HG03521 (cell line): ENCODE measurements around the gene NOVA1.

ENCODE experiments used
- ATAC-seq: cut with Tn5 transposase; IDR thresholded peaks from one replicate; pipeline ENCODE4 v1.9.1; 2021; ENCODE audit warnings: mild to moderate bottlenecking, moderate library complexity; ENCODE audit not compliant: unreplicated experiment

NOVA1 gene

DNA sequence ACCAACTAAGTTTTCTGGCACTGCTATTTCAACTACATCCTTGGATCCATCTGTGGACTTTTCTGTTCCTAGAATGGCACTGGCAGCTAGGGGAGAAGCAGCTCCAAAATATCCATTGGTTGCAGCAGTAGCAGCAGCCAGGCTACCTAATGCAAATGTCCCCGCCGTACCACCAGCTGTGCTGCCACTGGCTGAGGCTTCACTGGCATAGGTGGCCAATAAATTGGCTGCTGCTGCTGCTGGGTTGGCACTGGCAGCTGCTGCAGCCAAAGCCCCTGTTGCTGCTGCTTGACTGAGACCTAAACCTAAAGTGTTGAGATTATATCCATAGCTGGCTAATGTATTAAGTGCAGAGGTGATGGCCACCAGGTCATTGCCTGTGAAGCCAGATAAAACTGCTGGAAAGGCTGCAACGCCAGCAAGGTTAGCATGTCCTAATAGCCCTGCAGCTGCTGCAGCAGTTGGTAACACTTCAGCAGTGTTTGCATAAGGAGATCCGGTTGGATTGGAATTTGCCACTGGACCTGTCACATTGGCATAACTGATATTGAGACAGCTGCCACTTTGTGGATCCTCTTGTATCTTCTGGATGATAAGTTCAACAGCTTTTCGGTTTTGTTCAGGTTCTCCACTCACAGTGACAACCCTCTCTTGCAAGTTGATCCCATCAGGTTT is 149.5 kb downstream of the NOVA1 start:
- ATAC-seq, result no peak

DNA sequence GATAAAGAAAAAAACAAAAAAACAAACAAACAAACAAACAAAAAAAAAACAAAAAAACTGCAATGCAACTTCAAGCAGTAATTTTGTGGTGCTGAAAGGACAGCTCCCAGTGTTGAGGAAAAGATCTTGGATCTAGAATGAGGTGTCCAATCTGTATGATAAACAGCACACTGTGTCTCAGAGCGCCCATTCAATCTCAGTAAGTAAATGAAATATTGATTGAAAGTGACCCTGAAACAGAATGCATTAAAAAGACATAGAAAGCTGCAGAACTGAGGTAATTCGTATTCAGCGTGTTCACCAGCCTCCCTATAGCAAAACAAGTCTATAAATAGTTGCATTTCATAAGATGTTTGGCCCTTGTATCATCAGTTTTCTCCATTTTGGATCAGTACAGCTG is 153.0 kb downstream of the NOVA1 start:
- no peak for ATAC-seq

DNA sequence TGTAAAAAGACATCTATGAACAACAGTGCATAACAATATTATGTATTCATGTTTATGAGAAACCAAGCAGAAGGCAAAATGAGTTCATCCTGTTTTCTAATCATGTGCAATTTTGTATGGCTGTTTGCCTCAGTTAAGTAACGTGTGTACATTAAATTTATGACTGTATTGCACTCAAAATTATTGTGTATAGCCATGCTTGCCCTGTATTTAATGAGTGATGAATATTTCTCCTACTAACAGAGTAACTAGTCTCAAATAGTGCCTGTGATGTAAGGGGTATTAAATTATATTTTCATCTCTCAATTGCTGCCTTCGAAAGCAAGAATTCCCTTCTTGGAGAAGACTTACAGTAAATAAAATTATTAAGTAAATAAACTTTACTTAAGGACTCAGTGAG is 154.2 kb downstream of the NOVA1 start:
- no peak for ATAC-seq

DNA sequence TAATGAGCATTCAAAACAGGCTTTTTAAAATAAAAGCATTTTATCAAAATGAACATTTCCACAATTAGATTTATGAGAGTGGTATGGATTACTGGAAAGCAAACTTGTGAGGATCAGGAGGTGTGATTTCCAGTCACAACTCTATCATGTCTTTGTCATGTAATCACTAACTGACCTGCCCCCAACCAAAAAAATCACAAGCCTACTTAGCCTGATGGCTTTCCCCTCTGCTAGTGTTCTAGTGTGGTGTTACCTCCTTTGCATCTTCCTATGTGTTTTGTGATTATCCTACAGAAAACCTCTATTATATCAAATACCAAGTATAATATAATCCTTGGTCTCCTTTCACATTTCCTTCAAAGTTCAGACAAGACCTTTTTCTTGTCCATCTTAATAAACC is 168.6 kb downstream of the NOVA1 start:
- no peak for ATAC-seq

DNA sequence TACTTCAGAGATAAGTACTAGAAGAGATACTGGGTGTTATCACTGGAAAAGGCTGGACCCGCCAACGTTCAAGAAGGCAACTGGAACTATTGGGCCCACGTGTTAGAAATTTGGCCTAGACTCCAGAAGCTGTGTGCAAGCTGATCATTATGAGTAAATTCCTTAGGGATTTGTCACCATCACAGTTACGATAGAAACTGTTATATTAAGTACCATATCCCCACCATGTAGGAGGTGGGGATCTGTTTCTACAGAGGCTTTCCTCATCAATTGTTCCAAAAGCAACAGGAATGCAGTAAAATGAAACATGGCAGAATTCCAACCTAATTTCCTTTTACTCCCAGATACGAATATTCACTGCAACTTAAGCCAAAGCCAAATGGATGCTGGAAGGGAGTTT is 170.7 kb downstream of the NOVA1 start:
- no peak for ATAC-seq

DNA sequence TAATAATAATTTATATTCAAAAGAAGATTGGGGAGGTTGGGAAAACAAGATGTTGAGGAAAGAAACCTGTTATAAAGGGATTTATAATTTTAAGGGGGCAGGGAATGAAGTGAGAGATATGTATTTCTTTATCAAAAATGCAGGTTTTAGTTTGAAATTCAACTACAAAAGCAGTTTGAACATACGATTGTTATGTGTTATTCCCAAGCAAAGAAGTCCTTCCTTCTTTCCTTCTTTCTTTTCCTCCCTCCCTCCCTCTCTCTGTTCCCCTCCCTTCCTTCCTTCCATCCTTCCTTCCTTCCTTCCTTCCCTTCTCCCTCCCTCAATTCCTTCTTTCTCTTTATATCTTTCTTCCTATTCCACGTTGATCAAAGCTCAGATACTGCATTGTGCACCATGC is 173.3 kb downstream of the NOVA1 start:
- no peak for ATAC-seq

DNA sequence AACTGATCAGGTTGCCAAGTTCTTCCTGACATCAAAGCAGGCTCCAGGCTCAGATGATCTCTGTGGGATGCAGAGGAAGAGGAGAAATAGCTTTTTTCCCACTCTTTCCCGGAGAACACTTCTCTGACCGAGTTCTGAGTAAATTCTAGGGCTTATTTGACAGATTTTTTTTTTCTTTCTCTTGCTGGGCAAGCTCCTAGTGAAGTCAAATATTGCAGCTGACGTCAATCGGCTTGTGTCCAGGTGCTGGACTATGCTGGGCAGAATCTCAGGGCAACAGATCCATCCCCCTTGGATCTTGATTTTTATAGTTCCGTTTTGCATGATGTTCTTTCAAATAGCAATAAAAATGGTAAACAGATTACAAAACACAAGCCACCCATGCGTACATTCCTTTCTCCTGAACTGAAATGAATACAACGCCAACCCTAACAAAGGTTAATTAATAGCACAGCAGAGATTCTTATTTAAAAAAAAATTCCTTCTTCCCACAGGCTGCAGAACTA is 182.2 kb downstream of the NOVA1 start:
- ATAC-seq, result no peak

DNA sequence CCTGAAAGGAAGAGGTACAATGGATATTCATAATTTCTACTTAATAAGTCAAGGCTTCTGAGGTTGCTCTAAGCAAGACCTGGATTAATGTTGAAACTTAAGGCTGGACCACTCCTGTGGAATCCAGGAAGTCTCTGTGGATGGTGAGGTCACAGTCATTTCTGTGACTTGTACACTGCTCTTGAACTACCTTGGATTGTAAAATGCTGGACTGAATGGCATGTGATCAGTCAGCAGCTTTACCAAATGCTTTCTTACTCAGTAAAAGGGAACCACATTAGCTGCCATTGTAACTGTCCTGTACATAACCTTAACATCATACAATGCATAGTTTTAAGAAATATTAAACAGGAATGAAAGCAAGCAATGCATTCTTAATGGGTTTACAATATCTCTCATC is 182.9 kb downstream of the NOVA1 start:
- ATAC-seq, result no peak

DNA sequence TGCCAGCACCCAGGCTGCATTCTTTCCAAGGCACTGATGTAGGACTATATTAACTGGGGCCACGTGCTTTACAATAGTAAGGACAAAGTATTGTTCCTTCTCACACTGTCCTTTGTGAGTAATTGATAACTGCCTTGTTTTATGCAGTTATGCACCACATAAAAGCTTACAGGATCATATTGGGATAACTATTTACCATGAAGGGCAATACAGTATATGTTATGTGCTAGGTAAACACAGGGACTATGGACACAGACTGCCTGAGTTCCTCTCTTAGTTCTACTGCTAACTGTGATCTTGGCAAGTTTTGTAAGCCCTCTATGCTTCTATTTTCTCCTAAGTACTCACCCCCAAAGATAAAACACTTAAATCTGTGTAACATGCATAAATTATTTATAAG is 183.7 kb downstream of the NOVA1 start:
- no peak for ATAC-seq

DNA sequence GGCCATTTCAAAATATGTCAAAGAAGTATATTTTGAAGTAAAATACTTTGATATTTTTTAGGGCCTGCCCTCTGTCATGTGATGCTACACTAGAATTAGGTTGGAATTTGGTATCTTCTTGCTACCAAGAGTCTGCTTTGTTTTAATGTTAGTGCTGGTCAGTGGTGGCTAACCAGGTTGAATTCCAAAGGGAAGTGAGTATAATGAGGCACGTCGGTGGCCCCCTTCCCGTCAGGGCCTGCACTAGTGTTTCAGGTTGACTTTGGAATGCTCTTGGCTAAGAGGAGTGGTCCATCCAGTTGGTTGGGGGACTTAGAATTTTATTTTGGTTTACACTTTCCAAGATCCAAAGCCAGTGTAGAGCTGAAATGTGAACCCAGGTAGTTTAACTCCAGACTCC is 185.4 kb downstream of the NOVA1 start:
- ATAC-seq, result no peak

DNA sequence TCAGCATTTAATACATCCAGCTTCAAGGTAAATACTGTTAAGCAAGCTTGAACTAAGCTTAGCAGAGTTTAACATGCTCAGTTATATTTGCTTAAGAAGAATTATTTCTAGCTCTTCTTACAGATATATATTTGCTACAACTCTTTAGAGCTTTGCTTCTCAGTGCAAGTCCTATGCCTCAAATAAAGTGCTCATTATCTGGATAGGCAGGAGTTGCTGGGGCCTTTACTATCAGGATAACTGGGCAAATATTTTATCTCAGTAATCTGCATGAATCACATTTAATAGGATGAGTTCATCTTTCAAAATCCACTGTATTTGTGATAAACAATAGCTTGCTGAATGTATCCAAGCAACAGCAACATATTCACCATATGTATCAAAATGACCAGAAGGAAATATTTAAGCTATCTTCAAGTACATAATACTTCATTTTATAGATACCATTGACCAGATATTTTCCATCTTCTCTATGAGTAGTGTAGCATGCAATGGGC is 187.6 kb downstream of the NOVA1 start:
- ATAC-seq, result no peak

DNA sequence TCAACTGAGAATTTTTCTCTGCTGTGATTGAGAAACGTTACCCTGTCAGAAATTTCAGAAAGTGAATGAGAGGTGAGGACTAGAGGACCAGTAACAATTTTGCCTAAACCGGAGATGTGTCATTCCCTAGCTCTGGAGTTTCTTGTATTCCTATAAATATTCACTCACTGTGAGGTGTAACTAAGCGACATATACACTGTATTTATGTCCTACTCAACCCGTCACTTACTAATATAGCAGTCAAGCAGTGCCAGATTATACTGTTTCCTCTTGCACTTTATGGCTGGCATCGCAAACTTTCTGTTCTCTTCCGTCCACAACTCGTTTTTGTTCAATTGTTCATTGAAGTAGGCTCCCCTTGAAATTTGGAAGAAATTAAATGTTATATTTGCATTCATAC is 192.9 kb downstream of the NOVA1 start:
- no peak for ATAC-seq

DNA sequence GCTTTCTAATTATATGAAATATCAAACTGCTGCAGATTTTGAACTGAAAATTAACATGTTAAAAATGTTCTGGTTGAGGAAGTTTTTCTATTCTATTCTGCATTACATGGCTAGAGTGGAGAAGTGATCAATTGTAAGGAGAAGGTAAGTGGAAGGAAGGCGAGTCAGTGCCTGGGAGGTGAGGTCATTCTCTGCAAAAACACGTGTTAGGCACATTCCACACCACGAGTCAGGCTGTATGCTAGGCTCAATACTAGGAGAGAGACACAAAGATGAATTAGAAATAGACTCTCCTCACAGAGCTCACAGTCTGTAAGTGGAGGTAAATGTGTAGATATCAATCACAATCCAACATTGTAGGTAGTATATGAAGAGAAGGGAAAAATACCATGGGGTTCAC is 194.1 kb downstream of the NOVA1 start:
- no peak for ATAC-seq

DNA sequence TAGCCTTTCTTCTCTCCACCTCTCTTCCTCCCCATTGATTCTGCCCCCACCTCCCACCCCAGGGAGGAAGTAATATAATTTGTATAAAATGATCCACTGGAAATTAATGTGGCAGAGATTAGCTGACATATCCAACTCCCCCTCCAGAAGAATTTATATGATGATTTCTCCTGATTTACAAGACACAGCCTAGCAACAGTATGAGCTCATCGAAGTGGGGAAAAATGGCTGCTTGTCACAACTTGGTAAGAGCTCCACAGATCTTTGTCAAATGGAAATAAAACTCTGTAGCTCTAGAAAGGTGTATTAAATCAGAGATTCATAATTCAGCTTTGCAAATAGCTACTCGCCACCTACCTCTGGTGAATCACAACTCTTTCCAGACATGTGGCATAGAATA is 195.7 kb downstream of the NOVA1 start:
- ATAC-seq, result no peak

DNA sequence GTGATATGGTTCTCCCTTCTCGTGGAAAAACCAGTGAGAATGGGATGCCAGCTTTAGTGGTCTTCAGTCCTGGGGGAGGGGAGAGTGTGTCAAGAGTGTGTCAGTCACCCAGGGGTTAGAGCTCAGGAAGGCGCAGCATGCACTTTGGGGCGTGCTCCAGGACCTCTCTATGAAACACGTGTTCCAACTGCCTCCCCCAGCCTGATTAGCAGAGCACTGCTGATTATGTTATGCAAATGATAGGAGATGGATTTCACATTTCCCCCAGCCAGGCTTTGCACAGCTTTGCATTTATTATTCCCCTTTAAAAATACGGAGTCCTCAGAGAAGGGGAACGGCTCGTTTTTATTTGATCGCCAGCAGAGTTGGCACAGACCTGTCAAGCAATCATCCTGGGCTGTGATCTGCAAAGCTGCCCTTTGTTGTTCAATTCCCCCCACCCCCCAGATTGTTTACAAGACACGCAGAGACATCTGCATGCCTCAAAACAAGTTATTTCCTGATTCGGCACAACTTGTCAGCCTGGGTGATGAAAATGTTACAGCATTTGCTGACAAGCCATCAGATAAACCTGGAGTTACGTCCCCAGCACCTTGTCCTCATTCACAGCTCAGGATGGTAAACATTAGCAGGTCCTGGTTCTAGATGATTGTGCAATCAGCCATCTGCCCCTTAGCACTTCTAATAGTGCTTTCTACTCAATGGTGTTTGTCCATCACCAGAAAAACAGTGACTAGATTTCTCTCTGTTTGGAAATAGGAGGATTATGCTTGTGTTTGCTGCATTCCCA is 196.5 kb downstream of the NOVA1 start:
- ATAC-seq, result no peak

DNA sequence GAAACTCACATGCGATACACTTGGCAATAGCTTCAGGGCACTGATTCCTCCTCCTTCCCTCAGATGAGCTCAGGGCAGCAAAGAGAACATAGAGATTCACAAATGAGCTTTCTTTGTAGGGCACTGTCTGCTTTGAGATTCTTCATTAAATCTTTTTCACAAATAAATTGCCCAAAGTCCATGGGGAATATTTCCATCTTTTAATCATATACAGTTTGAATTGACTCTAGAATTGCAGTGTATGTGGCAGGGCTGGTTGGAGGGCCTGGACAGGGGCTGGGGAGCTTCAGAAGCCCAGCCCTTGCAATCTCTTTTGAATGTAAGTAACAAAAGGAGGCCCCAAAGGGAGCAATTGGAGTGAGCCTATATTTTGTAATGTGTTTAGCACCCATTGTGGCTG is 197.5 kb downstream of the NOVA1 start:
- ATAC-seq, result no peak

DNA sequence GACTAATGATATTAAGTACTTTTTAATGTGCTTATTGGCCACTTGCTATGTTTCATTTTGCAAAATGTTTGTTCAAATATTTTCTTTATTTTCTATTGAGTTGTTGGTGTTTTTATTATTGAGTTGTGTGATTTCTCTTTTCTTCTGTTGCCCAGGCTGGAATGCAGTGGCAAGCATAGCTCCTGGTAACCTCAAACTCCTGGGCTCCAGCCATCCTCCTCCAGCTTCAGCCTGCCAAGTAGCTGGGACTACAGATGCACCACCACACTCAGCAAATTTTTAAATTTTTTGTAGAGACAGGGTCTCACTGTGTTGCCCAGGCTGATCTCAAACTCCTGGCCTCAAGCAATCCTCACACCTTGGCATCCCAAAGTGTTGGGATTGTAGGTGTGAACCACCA is 199.2 kb downstream of the NOVA1 start:
- no peak for ATAC-seq
